HG03060 (cell line): ENCODE measurements around the gene SHROOM1.

Experiments
- ATAC-seq: cut with Tn5 transposase; IDR thresholded peaks from one replicate; pipeline ENCODE4 v1.9.1; 2021; ENCODE audit warnings: low read depth, moderate number of reproducible peaks; ENCODE audit not compliant: unreplicated experiment

The SHROOM1 gene

DNA sequence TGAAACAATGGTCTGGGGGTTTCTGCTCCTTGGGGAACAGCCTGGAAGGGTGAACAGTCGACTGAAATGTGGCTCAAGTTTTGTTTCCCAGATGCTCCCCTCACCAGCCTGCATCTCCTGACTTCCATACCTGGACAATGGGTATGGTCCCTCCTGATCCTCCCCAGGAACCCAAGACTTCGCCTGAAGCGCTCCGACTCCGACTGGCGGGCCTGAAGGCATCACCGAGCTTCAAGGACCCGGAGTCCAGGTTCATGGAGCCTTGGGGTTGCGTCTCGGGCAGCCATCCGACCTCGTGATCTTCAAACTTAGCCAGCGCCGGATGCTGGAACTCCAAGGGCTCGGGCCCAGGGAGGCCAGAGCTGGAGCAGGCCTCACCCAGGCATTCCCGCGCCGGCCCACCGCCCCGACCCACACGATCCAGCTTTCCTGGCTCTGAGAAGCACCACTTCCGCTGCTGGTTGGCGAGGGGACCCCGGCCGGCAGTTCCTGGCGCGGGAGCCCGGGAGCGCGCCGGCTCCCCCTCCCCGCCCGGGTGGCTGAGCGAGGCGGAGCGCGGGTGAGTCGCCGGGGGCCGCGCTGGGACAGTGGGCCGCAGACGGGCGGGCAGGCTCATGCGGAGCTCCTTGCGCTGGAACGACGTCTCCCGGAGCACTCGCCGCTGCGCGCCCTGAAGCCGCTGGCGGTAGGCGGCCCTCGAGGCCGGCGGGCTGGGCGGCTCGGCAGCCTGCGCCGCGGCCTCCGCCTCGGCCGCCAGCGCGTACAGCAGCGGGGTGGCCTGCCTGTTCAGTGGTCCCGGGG, 5.2 kb downstream of the SHROOM1 start:
- ATAC-seq: no peak

DNA sequence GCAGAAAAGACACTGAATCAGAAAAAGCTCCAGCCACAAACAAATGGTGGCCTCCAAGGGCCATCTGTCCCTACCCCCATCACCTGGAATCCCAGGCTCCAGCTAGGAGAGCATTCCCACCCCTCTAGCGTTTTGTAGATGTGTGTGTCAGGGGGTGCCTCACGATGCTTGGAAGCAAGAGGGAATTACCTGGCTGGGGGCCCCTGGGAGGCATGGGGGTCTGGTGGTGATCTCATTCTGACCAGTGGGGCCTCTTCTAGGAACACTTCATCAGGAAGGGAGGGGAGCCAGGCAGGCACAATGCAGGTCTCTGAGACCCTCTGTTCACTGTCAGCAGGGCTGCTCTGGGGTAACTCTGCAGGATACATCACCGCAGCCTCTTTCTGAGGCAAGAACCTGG, 6.0 kb downstream of the SHROOM1 start:
- no peak for ATAC-seq

DNA sequence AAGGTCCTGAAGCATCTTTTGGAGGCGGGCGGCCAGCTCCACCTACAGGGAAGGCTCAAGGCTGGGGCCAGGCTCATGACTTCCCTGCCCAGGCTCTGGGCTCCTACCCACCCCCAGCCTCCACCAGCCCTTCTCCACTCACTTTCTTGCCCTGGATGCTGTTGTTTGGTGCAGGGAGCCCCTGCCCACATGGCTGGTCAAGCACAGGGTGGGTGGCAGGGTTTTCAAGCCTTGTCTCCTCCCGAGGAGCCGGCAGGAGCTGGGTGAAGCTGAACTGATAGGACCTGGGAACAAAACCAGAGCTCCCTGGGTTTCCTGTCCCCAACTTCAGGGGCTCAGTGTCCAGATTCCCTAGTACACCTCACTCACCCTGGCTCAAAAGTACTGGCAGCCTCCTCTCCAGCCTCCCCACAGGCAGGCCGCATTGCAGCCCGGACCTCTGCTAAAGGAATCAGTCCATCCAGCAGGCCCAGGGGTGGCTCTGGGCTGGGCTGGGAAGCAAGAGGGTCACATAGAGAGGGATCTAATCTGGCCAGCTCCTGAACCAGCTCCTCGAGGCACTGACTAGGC, 6.9 kb downstream of the SHROOM1 start:
- ATAC-seq: no peak

DNA sequence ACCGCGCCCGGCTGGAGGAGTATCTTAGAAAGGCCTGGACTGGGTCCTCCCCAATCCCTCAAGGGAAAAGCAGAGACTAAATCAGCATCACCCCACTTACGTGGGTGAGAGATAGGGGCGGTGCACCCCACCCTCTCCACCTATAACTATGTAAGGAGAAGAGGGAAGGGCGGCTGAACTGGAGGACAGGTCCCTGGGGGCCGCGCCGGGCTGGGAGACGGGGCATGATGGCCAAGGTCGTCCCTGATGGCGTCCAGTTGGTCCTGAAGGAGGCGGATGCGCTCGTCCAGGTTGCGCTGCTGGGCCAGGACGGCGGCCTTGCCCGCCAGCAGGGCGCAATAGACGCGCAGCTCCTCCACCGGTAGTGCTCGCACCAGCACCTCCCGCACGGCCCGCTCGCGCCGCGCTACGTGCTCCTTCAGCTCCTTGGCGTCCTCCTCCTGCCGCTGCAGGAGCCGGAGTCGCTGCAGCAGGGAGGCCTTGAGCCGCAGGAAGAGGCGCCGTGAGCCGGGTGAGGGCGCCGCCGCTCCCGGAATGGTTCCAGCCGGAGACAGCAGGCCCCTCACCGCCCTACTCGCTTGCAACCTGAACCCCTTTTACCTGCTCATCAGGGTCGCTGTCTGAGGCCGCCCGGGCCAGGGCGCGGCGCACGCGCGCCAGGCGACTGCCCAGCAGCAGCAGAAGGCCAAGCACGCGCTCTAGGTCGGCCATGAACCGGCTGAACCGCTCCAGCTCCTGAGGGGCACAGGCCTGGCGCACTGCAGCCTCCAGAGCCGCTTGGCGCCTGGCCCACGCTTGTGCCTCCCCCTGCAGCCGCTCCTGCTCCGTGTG, 7.6 kb downstream of the SHROOM1 start:
- no peak for ATAC-seq

DNA sequence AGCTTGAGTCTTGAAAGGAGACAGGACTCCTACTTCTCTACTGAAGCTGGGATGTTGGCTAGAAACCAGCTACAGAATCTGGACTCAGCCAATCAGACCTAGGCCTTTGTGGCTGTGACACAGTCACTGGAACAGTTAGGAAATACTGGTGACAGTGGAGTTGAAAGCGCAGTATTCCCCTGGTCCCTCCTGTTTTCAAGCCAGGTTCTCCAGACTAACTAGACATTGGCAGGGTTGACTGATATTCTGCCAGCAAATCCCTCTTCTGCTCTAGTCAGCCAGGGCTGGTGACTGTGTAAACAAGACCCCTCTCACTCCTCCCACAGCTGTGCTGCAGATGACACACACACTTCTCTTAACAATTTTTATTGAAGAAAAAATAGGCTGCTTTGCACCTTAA, 8.7 kb downstream of the SHROOM1 start:
- no peak for ATAC-seq

DNA sequence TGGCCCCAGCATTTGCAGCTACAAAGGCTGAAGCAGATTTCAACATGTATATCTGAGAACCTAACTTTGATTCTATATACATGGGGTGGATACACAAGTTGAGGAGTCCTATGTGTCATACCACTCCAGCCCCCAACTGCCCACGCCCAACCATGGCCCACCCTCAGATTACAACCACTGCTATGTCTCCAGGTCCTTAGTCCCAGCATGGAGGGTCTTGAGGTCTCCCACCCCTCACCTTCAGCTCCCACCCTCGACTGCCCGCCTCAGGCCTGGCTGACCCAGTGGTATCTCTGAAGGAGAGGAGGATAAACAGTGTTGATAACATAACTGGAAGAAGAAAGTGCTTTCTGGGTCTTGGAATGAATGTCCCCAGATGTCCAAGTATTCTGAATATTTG, 9.1 kb downstream of the SHROOM1 start:
- ATAC-seq: no peak

DNA sequence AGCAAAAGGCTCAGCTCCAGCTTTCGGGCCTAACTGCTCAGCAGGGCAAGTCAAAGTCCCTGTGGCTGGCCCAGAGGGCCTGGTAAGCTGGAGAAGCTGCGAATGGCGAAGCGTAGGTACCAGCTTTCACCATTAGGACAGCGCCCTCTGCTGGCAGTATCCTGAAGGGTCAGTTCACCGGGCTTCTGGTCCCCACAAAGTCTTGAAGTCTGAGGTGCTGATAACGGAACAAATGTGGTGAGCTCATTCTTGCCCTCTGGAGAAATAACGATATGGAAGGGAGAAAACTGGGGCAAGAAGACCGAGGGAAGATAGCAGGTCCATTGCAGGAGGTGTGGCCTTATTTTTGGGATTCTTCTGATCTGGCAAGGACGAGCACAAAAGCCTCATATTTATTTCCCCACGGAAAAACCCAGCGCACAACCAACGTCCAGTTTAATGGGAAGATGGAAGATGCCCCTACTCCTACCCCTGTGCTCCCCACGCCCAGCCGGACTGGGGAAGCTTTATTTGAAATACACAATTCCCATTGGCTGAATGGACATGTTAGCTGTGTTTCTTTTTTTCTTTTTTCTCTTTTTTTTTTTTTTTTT, 10.2 kb downstream of the SHROOM1 start:
- no peak for ATAC-seq

DNA sequence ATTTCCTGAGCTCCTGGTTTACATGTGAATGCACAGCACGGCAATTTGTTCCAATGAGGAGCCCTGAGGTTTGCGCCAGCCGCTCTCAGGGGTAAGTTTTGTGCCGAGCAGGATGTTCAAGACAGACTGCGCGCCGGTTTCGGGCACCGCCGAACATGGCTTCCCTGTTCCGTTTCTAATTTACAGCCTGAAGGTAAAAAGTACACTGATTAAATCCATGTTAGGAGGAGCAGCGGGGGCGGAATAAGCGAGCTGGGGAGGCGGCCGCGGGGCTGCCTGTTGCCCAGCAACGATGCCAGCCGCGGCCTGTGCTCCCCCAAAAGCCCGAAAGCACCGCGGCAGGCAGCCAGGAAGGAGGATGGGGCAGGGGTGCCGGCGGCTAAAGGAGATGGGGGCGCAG, 11.0 kb downstream of the SHROOM1 start:
- no peak for ATAC-seq

DNA sequence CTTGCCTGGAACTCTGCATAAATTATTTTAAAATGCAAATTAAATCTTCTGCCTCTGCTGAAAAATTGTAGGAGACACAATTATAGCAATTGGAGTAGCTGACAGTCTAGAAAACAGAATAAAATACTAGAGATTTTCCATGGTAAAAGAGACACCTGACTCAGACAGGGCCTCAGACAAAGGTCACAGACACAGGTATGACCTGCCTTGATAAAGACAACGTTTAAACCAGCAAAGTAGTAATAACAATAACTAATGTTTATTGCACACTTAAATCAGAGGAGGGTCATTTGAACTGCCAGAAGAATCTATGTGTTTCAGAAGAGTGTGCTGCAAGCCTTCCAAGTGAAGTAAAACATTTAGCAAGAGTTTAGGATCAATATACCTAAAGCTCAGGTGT, 13.4 kb downstream of the SHROOM1 start:
- no peak for ATAC-seq

DNA sequence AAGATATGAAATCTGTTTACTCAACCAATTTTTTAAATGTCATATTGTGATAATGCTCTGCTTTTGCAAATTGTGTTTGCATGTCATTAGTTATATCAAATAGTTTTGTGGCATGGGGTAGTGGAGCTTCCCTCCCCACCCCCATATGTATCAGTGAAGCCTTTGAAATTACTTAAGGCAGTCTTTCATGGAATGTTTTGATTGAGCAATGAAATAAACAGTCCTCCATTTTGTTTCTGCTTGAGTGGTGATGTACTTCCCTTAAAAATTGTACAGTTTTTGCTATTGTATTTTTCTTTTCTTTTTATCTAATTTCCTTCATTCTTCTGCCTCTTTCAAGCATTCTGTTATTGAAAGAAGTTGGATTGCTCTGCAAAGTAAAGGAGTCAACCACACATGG, 13.9 kb downstream of the SHROOM1 start:
- no peak for ATAC-seq

DNA sequence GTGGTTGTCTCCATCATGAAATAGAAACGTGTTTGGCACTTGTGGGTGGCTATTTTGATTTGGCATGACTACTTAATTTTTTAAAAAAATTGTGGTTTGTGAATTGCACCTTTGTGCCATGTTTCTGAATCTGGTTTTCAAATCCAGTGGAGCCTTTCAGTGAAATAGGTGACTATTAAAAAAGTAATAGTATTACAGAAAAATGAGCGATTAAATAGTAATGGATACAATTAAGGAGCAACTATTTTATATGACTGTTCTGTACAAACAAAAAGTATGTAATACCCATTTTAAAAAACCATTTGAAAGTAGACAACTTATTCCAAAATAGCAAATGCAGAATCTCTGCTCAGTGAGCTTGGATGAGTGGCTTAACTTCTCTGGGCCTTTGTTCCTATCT, 14.4 kb downstream of the SHROOM1 start:
- ATAC-seq: no peak

DNA sequence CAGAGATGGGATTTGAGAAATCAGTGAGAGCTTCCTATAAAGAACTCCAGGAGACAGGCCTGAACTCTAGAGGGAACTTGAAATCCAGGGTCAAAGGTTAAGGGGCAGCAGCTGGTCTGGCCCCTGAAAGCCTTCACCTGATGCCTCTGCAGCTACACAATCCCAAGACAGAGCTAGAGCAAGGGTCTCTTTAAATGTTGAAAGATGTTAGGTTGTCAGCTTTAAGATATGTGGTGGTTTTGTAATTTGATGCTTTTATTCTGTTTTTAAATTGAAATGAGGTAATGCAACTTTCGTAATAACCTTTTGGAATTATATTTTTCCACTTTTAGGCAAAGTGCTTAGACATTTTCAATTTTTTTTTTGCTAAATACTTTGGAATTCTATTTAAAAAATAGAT, 15.0 kb downstream of the SHROOM1 start:
- no peak for ATAC-seq

DNA sequence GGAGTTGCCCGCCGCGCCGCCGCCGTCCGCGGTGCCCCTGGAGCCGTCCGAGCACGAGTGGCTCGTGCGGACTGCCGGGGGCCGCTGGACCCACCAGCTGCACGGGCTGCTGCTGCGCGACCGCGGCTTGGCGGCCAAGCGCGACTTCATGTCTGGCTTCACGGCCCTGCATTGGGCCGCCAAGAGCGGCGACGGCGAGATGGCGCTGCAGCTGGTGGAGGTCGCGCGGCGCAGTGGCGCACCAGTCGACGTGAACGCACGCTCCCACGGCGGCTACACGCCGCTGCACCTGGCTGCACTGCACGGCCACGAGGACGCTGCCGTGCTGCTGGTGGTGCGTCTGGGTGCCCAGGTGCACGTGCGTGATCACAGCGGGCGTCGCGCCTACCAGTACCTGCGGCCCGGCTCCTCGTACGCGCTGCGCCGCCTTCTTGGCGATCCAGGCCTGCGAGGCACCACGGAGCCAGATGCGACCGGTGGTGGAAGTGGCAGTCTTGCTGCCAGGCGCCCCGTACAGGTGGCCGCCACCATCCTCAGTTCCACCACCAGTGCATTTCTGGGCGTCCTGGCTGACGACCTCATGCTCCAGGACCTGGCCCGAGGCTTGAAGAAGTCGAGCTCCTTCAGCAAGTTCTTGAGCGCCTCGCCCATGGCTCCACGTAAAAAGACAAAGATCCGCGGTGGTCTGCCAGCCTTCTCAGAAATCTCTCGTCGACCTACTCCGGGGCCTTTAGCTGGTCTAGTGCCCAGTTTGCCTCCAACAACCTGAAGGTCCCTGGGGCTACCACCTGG, 15.7 kb downstream of the SHROOM1 start:
- ATAC-seq: no peak

DNA sequence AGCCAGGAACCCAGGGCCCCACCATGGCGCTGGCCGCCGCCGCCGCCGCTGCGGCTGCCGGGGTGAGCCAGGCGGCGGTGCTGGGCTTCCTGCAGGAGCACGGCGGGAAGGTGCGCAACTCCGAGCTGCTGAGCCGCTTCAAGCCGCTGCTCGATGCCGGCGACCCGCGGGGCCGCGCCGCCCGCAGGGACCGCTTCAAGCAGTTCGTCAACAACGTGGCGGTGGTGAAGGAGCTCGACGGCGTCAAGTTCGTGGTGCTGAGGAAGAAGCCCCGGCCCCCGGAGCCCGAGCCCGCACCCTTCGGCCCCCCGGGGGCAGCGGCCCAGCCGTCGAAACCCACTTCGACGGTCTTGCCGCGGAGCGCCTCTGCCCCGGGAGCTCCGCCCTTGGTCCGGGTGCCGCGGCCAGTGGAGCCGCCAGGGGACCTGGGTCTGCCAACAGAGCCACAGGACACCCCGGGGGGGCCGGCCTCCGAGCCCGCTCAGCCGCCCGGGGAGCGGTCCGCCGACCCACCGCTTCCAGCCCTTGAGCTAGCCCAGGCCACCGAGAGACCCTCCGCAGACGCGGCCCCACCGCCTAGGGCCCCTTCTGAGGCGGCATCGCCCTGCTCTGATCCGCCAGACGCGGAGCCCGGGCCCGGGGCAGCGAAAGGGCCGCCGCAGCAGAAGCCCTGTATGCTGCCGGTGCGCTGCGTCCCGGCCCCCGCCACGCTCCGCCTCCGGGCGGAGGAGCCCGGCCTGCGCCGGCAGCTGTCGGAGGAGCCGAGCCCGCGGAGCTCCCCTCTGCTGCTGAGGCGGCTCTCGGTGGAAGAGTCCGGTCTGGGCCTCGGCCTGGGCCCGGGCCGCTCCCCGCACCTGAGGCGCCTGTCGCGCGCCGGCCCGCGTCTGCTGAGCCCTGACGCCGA, 16.6 kb downstream of the SHROOM1 start:
- ATAC-seq: no peak

DNA sequence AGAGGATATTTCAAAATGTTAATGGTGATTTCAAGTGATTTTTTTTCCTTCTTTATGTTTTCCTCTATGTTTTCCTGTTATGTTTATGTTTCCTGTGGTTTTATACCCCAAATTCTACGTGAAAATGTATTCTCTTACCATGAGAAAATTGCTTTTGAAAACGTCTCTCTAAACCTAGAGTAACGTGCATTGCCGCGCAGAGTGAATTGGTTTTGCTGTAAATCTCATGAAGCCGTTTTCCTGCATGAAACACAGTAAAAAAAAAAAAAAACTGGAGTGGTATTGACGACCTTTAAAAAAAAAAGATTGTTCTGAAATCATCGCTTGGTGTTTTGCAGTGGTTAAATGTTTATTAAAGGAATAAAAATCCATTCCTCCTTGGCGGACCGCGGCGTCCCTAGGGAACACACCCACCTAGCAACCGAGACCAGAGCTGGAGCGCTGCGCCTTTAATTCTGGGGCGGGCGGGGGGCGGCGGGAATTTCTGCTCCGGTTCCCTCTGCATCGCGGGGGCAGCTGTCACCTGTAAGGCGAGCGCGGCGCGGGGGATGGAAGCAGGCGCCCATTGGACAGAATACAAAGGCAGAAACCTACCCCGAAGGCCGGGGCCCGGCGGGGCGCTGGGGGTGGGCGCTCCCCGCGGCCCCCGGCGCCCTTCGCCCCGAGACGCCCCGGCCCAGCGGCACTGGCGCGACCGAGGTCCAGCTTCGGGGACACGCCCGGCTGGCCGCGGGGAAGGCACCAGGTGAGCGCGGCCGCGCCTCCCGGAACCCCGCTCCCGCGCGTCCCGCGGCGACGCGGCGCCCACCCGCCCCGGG, 17.5 kb downstream of the SHROOM1 start, which contains the start of gene SOWAHA:
TSS of gene SOWAHA (plus strand) at position 522 of the 818 bp plus-strand sequence. CDS start 320 bp downstream, outside the sequence.
- no peak for ATAC-seq

DNA sequence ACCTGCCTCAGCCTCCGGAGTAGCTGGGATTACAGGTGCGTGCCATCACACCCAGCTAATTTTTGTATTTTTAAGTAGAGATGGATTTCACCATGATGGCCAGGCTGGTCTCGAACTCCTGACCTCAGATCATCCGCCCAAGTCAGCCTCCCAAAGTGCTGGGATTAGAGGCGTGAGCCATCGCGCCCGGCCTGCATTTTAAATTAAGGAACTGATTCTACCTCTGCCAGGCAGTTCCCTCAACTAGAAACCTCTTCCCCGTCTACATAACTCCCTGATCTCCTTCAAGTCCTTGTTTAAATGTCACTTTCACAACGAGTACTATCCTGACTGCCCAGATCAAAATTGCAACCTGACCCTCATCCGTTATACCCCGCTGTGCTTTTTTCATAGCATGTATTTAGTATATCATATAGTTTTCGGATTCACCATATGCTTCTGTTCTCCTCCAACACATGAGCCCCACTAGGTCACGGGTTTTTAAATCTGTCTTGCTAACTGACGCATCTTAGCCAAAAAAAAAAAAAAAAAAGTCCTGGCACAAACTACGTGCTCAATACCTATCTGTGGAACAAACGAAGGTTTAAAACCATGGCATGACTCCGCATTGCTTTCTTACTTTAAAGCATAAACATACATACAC, 18.2 kb downstream of the SHROOM1 start:
- no peak for ATAC-seq

DNA sequence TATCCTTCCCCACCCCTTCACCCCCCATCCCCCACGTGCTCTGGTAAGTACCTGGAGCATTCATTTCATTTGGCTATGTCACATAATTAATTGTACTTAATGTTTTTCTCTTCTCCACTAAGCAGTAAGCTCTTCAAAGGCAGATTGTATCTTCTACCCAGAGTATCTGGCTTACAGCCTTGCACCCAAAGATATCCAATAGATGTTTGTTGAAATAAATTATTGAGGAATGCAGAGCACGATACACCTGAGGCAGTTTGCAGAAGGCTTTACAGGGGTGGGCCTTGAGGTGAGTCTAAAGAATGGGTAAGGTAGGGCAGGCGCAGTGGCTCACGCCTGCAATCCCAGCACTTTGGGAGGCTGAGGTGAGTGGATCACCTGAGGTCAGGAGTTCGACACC, 19.8 kb downstream of the SHROOM1 start:
- ATAC-seq: no peak

DNA sequence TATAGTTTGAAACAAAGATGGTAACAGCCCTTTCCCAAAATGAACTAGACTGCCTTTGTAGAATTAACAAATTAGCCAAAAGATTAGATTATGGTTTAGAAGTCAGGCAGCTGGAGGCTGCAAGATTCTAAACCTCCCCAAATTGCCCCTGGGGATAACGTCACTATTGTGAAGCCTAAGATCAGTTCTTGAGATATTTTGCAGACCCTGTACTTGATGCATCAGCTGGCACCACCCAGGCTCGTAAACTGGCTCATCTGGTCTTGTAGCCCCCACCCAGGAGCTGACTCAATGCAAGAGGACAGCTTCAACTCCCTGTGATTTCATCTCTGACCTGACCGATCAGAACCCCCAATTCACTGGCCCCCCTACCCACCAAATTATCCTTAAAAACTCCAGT, 21.6 kb downstream of the SHROOM1 start:
- no peak for ATAC-seq
